ENCODE data around the gene LPAR3. TPM values are rescaled to one million over a fixed set of nuclear protein-coding genes. Genes with fewer than 3 reads are reported as not detected.

LPAR3 gene
- total RNA-seq, 2 donors from 2014 or later: 40.4 to 56.7 TPM

DNA sequence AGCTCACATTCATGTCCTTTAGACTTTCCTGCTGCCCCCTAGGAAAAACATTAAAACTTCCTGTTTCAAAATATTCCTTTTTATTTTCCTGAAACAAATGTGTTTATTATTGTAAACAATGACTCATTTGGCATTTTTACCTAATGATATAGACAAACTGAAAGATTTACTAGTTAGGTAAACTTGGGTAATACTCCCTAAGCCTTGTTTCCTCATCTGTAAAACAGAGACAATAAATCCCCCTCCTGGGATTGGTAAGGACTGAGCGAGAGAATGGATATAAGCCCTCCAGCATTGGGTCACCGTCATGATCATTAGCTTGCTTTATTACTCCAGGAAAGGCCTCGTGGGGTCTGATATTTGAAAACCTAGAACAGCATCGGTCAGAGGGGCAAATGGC, 59.8 kb downstream of the LPAR3 start:
- no peaks in the 10 kb centered on the region for H3K36me3 ChIP-seq

DNA sequence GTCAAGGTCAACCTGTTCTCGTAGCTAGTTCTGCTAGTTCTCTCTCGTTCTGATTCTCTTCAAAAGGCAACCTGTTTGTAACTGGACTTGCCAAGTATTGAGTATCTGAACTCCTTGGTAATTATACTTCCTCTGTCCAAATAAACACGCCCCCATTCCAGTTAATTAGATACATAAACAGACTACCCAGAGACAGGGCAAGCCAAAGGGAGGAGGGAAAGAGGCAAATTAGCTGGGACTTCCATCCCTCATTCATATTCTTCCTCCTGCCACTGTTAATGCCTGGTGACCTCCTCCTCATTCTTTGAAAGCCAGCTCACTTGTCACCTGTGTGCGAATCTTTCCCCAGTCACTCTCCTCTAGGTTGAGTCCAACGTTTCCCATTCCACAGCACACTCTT, 62.9 kb downstream of the LPAR3 start:
- H3K4me1 ChIP-seq: no peaks in the 10 kb centered on the region
- TF ChIP-seq, protein P1, sequence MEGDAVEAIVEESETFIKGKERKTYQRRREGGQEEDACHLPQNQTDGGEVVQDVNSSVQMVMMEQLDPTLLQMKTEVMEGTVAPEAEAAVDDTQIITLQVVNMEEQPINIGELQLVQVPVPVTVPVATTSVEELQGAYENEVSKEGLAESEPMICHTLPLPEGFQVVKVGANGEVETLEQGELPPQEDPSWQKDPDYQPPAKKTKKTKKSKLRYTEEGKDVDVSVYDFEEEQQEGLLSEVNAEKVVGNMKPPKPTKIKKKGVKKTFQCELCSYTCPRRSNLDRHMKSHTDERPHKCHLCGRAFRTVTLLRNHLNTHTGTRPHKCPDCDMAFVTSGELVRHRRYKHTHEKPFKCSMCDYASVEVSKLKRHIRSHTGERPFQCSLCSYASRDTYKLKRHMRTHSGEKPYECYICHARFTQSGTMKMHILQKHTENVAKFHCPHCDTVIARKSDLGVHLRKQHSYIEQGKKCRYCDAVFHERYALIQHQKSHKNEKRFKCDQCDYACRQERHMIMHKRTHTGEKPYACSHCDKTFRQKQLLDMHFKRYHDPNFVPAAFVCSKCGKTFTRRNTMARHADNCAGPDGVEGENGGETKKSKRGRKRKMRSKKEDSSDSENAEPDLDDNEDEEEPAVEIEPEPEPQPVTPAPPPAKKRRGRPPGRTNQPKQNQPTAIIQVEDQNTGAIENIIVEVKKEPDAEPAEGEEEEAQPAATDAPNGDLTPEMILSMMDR (IDR thresholded peaks at IDR 0.05): no peak
- no peaks in the 10 kb centered on the region for H3K9me3 ChIP-seq
- no peak for DNase-seq (ENCODE audit: low spot score)
- H3K36me3 ChIP-seq: no peaks in the 10 kb centered on the region
- no peak overlapping the region for H3K4me3 ChIP-seq
- H3K27ac ChIP-seq: no peak overlapping the region
- no peaks in the 10 kb centered on the region for H3K27me3 ChIP-seq

More for the DNA sequence above, 59.8 kb downstream of the LPAR3 start:
- DNase-seq (ENCODE audit: low spot score): no peak
- Histone ChIP-seq H3K9me3 (no peaks in the 10 kb centered on the region), H3K27ac (no peak overlapping the region), H3K4me1 (no peaks in the 10 kb centered on the region), H3K27me3 (no peaks in the 10 kb centered on the region), H3K4me3 (no peak overlapping the region)
- TF ChIP-seq, protein P1 (IDR thresholded peaks at IDR 0.05): no peak

DNA sequence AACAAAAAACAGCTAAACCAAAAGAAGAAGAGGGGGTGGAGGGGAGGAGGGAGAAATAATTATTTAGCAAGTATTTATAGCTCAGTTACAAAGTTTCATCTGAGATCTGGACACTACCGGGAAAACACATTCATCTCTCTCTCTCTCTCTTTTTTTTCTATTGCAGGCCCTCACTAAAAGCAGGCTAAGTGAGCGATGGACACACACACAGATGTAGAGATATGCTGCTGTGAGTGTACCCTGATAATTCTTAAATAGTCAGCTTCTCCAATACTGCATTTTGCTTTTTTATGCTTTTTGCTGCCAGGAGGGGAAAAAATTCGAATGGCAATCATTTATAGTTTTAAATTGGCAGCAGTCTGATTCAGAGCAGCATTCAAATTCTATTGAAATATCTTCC, 65.0 kb downstream of the LPAR3 start:
- Histone ChIP-seq H3K4me1 (peaks cover 0 to 12% of the 10 kb centered on the region in 2 donors), H3K9me3 (no peaks in the 10 kb centered on the region), H3K27ac (peak overlapping the region; percentile 14 to 80), H3K36me3 (no peaks in the 10 kb centered on the region), H3K27me3 (no peaks in the 10 kb centered on the region), H3K4me3 (no peak overlapping the region)
- no peak for DNase-seq (ENCODE audit: low spot score)
- TF ChIP-seq, protein P1 (IDR thresholded peaks at IDR 0.05): no peak

DNA sequence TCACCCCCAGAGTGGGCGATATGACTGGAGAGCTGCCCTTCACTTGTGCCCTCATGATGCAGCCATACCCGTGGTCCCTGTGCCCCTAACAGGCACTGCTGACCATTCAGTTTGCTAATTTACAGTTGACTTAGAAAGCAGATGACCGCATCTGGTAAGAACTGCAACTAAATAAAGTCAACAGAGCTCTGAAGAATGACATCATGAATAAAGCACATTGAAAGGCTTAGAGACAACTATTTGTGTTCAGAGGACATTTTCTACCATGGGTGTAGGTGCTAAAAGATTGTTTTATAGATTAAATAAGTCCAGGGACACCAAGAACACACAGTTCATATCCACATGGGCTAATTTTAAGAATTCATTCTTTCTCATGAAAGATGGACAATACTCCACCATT, 65.5 kb downstream of the LPAR3 start:
- TF ChIP-seq, protein P1 (IDR thresholded peaks at IDR 0.05): no peak
- Histone ChIP-seq H3K4me1 (peaks cover 0 to 12% of the 10 kb centered on the region in 2 donors), H3K4me3 (no peak overlapping the region), H3K27ac (peak overlapping the region; percentile 14 to 80), H3K9me3 (no peaks in the 10 kb centered on the region), H3K36me3 (no peaks in the 10 kb centered on the region), H3K27me3 (no peaks in the 10 kb centered on the region)
- DNase-seq (ENCODE audit: low spot score): no peak

DNA sequence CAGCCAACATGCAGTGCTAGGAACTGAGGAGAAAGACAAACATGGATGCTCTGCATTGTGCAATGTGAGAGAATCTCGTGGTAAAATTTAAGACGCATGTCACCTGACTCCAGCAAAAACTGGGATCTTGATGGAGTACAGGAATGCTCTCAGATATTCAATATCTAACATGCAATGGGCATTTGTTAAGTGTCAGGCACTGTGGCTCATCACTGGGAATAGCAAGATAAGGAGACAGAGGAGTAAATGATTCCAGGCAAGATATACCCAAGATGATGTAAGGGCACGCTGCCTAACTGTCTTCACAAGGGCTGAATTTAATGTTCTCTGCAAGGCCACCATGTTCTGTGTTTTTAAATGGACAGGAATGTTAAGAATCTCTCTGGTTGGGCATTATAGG, 67.8 kb downstream of the LPAR3 start:
- no peaks in the 10 kb centered on the region for H3K36me3 ChIP-seq
- no peaks in the 10 kb centered on the region for H3K27me3 ChIP-seq
- TF ChIP-seq, protein P1 (IDR thresholded peaks at IDR 0.05): no peak
- peak overlapping the region in 1 of 2 donors; percentile 70 for H3K27ac ChIP-seq
- no peak overlapping the region for H3K4me3 ChIP-seq
- peaks cover 0 to 12% of the 10 kb centered on the region in 2 donors for H3K4me1 ChIP-seq
- H3K9me3 ChIP-seq: no peaks in the 10 kb centered on the region
- DNase-seq (ENCODE audit: low spot score): no peak

DNA sequence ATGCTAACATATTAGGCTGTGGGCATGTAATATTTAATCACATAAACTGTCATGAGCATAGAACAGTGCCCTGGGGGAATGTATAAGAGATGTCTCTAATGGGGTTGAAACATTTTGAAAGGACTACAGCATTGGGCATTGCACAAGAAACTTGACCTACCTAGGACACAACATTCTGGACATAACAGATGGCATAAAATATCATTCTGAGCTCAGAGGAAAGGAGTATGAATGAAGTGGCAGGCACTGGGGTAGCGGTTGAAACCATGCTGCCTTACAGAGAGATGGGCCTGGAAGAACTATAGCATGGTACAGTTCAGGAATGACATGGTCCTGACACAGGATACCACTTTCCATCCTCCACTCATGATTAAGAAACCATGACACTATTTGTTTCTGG, 69.0 kb downstream of the LPAR3 start:
- Histone ChIP-seq H3K27me3 (no peaks in the 10 kb centered on the region), H3K9me3 (no peaks in the 10 kb centered on the region), H3K36me3 (no peaks in the 10 kb centered on the region), H3K4me3 (no peak overlapping the region), H3K4me1 (peaks cover 0 to 12% of the 10 kb centered on the region in 2 donors), H3K27ac (peak overlapping the region in 1 of 2 donors; percentile 70)
- DNase-seq (ENCODE audit: low spot score): no peak
- TF ChIP-seq, protein P1 (IDR thresholded peaks at IDR 0.05): no peak
